Gastrocnemius medialis (tissue), 4 donors: Measurements from ENCODE around the gene ROBO1. TPM values are rescaled to one million over a fixed set of nuclear protein-coding genes. Genes with fewer than 3 reads are reported as not detected.
A peak's percentile ranks its signal among the peaks of the same experiment; 100 is the strongest.

Experiments used
- ATAC-seq, 2 donors: fragments of 150-250 bp; one replicate each; pipeline ENCODE4 v1.9.1; 2016
- DNase-seq, 2 donors: peaks; one replicate each; pipeline ENCODE4 v3.0.0-alpha.2; 2019
- H3K27ac ChIP-seq, 4 donors: fragments of 200-600 bp; sonication (generic); 1 replicate in 1 of 4; 2 replicates in 3 of 4; pipeline ENCODE4 v1.5.1; 2016 to 2018; ENCODE audit warnings: mild to moderate bottlenecking in 2 of 4, moderate library complexity in 1 of 4
- H3K27me3 ChIP-seq, 3 donors: fragments of 200-600 bp; sonication (generic) in 2 of 3; 1 replicate in 1 of 3; 2 replicates in 2 of 3; pipeline versions ENCODE4 v1.5.1 to v1.6.0; 2016 to 2019; ENCODE audit warnings: mild to moderate bottlenecking in 1 of 3, moderate library complexity in 1 of 3
- H3K36me3 ChIP-seq, 2 donors: fragments of 200-600 bp; sonication (generic) in 1 of 2; one replicate each; pipeline ENCODE4 v1.5.1; 2017 to 2018
- H3K4me1 ChIP-seq, 2 donors: fragments of 200-600 bp; sonication (generic) in 1 of 2; one replicate each; pipeline ENCODE4 v1.5.1; 2016 to 2017; ENCODE audit warnings: mild to moderate bottlenecking in 2 of 2
- H3K4me3 ChIP-seq, 4 donors: fragments of 200-600 bp; sonication (generic) in 3 of 4; 1 replicate in 1 of 4; 2 replicates in 3 of 4; pipeline ENCODE4 v1.5.1; 2016 to 2019; ENCODE audit warnings: mild to moderate bottlenecking in 2 of 4
- H3K9me3 ChIP-seq, 3 donors: fragments of 200-600 bp; sonication (generic) in 2 of 3; 1 replicate in 1 of 3; 2 replicates in 2 of 3; pipeline ENCODE4 v1.5.1; 2016 to 2019
- POLR2A ChIP-seq, 2 donors: fragments of 450-650 bp; IDR thresholded peaks; one replicate each; pipeline ENCODE4 v1.6.1; 2017; ENCODE audit warnings: antibody characterized with exemption in 2 of 2, mild to moderate bottlenecking in 2 of 2, moderate library complexity in 2 of 2
- in situ Hi-C, 4 donors: fragments of 200-750 bp; cut with MboI; loops; one replicate each; pipeline versions ENCODE4 v1.15.0 to v1.8.0; 2017; ENCODE audit warnings: low sequenced_read_pairs in 4 of 4
- intact Hi-C: fragments of 100-400 bp; cut with DNase I; formaldehyde crosslinking; loops from one replicate; pipeline ENCODE4 v1.15.1; 2023; ENCODE audit warnings: low total_unique reads
- total RNA-seq, 4 donors: library from RNA; depleted of rRNA; stranded (reverse); fragments of >200 nt; gene quantifications; one replicate each; pipeline versions ENCODE4 v1.1.0 to v1.2.3, GENCODE V29; 2016
- TF ChIP-seq, protein P1 (sequence below), 5 experiments: fragments of 450-650 bp in 3 of 5; fragments of 200-600 bp in 2 of 5; sonication (generic) in 2 of 5; IDR thresholded peaks in 4 of 5; conservative IDR thresholded peaks in 1 of 5; 1 replicate in 4 of 5; 2 replicates in 1 of 5; pipeline ENCODE4 v1.5.1; 2016 to 2019; ENCODE audit warnings: antibody characterized with exemption in 5 of 5, mild to moderate bottlenecking in 3 of 5, moderate library complexity in 3 of 5

ROBO1 gene
- total RNA-seq, 4 donors from 2014 or later, result 4.2 to 16.0 (median 9.5) TPM

DNA sequence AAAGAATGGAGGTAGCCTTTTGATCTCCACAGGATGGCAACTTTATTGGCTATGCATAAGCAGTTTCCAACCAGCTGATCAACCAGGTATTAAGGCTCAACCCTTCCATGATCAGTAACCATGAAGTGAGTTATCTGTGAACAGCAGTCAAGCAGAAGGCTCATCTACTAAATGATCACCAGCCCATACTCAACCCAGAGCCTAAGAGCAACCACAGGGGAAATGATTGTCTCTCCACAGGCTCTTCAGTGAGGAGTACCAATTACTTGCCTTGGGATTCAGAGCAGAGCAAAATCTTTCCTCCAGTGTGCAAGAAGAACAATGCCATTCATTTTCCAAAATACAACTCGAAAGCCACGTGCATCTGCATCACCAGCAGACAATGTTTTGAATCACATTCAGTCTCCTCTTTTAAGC, 754.8 kb downstream of the ROBO1 start:
- no peaks in the 10 kb centered on the region for H3K36me3 ChIP-seq
- no peaks in the 10 kb centered on the region for H3K9me3 ChIP-seq
- no peak for DNase-seq
- TF ChIP-seq, protein P1, sequence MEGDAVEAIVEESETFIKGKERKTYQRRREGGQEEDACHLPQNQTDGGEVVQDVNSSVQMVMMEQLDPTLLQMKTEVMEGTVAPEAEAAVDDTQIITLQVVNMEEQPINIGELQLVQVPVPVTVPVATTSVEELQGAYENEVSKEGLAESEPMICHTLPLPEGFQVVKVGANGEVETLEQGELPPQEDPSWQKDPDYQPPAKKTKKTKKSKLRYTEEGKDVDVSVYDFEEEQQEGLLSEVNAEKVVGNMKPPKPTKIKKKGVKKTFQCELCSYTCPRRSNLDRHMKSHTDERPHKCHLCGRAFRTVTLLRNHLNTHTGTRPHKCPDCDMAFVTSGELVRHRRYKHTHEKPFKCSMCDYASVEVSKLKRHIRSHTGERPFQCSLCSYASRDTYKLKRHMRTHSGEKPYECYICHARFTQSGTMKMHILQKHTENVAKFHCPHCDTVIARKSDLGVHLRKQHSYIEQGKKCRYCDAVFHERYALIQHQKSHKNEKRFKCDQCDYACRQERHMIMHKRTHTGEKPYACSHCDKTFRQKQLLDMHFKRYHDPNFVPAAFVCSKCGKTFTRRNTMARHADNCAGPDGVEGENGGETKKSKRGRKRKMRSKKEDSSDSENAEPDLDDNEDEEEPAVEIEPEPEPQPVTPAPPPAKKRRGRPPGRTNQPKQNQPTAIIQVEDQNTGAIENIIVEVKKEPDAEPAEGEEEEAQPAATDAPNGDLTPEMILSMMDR (IDR thresholded peaks at IDR 0.05 in 4 of 5, conservative IDR thresholded peaks at IDR 0.05 in 1 of 5), result no peak
- peaks cover 0 to 23% of the 10 kb centered on the region in 2 donors for H3K4me1 ChIP-seq
- no peak for ATAC-seq
- peaks cover 0 to 1% (median 0%) of the 10 kb centered on the region in 3 donors for H3K27me3 ChIP-seq
- in situ Hi-C loops, result no loop called here
- peak overlapping the region; percentile 54 to 84 (median 72) for H3K27ac ChIP-seq
- peak overlapping the region in 2 of 4 donors; percentile 27 for H3K4me3 ChIP-seq
- intact Hi-C loops, result no loop called here

DNA sequence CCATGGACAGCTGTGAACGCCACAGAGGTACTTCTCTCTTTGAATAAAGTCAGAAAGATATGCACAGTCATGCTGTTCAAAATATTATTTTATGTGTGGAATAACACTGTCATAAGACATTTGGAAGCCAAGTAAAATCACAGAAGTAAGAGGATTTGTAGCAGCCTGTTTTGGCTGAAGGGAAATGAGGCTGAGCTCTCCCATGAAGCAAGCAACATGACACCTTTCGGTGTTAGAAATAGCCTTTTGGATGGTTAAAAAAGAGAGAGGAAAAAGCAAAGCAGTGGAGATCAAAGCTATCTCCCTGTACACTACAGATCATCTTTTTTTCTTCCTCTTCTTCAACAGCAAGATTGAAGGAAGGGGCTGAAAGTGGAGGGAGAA, 755.3 kb downstream of the ROBO1 start:
- intact Hi-C loops, result no loop called here
- TF ChIP-seq, protein P1 (IDR thresholded peaks at IDR 0.05 in 4 of 5, conservative IDR thresholded peaks at IDR 0.05 in 1 of 5), result no peak
- no peak for TF ChIP-seq POLR2A (IDR thresholded peaks at IDR 0.05)
- H3K4me3 ChIP-seq, result peak overlapping the region in 2 of 4 donors; percentile 27

DNA sequence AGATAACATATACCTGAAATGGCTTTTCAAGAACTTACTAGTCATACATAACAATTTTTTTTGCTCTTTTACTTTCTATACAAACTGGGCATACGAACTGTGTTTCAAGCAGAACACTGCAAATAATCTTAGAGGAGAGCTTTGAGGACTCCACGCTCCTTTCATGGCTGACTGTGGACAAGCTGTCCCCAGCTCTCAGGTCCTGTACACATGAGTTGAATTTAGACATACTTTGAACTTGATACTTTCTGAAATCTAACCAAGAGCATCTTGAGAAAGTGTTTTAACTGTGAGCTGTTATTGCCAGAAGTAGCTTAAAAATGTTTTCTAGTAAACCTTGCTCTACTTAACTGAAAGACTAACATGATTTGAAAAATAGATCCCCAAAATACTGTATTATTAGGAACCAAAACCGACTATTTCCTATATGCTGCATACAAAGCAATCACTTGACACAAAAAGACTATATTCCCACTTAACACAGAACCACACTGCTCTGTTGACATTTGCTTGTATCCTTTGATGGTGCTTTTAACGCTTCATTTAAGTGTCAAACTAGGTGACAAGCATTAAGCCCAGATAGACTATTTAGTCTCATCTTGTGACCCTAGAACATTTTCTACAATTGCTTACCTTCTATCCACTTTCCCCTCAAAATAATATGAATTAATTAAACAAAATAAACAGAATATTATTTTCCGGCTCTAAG, 755.8 kb downstream of the ROBO1 start:
- intact Hi-C loops, result no loop called here
- Histone ChIP-seq H3K36me3 (no peaks in the 10 kb centered on the region), H3K27me3 (no peaks in the 10 kb centered on the region), H3K4me3 (peak overlapping the region in 2 of 4 donors; percentile 27), H3K9me3 (no peaks in the 10 kb centered on the region), H3K27ac (peak overlapping the region; percentile 54 to 84 (median 72)), H3K4me1 (peaks cover 0 to 23% of the 10 kb centered on the region in 2 donors)
- DNase-seq (peak in 1 of 2 donors; percentile 33), ATAC-seq (peak; percentile 89 to 92)
- in situ Hi-C loops, result no loop called here
- TF ChIP-seq POLR2A (IDR thresholded peaks at IDR 0.05), result no peak
- TF ChIP-seq, protein P1 (IDR thresholded peaks at IDR 0.05 in 4 of 5, conservative IDR thresholded peaks at IDR 0.05 in 1 of 5), result no peak

More for the DNA sequence above, 755.3 kb downstream of the ROBO1 start:
- DNase-seq (no peak), ATAC-seq (peak in 1 of 2 donors; percentile 6)
- peak overlapping the region; percentile 54 to 84 (median 72) for H3K27ac ChIP-seq
- no peaks in the 10 kb centered on the region for H3K9me3 ChIP-seq
- no peaks in the 10 kb centered on the region for H3K27me3 ChIP-seq
- H3K36me3 ChIP-seq, result no peaks in the 10 kb centered on the region
- in situ Hi-C loops, result no loop called here
- peaks cover 0 to 23% of the 10 kb centered on the region in 2 donors for H3K4me1 ChIP-seq

DNA sequence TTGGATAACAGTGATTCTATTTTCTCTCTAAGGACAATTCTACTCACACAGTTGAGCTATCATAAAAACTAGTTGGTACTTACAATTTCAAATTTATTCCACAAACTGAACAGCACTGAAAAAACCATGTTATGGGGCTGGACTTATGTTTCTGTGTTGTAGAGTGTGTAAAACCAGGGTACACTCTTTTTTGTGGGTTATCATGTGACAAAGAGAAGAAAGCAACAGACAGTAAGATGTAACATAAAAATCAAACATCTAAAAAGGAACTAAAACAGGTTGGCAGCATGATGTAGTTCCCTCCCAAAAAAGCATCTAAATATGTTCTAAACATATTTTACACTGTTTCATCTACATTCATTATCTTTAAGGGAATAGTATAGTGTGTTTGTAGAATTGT, 757.9 kb downstream of the ROBO1 start:
- Histone ChIP-seq H3K27ac (no peak overlapping the region), H3K9me3 (no peaks in the 10 kb centered on the region), H3K36me3 (no peaks in the 10 kb centered on the region), H3K4me1 (peaks cover 0 to 6% of the 10 kb centered on the region in 2 donors), H3K4me3 (no peak overlapping the region), H3K27me3 (no peaks in the 10 kb centered on the region)
- ATAC-seq (no peak), DNase-seq (no peak)
- TF ChIP-seq, protein P1 (IDR thresholded peaks at IDR 0.05 in 4 of 5, conservative IDR thresholded peaks at IDR 0.05 in 1 of 5), result no peak
- TF ChIP-seq POLR2A (IDR thresholded peaks at IDR 0.05), result no peak
- intact Hi-C loops (no loop called here), in situ Hi-C loops (no loop called here)
